Measurements from ENCODE around the gene COL12A1. TPM values are rescaled to one million over a fixed set of nuclear protein-coding genes. Genes with fewer than 3 reads are reported as not detected.

Gene COL12A1
- total and polyA plus RNA-seq, 9 of the 15 experiments (the other 6 are each of a cell fraction or from before 2014, with no cell fraction given) = 0.11 TPM; not detected in 8

DNA sequence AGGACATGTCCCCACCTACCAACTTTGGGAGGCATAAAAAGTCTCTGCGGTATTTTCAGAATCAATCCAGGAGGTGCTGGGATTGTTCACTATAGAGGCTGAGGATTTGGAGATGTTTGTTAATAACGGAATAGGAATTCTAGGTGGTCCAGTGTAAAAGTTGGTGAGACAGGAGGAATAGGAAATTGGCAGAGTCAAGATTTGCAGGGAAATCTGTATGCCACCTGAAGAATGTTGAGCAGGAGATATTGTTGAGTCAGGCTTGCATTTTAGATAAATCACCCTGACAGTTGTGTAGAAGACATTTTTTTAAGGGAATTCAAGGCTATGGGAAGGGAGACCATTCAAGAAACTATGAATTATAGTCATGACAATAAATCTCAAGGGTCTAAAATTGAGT lies 124.8 kb downstream of the COL12A1 start:
- Histone ChIP-seq H3K27ac (ENCODE audit: extremely low read depth, low read depth, low read length) (no peak overlapping the region), H2AFZ (ENCODE audit: low read depth, low read length) (no peak overlapping the region), H3K9ac (ENCODE audit: insufficient read depth in 1 of 2, low read depth in 2 of 2, low read length in 2 of 2) (no peak overlapping the region), H3K4me3 (no peak overlapping the region), H3K4me1 (replicated peaks in 1 of 2; ENCODE audit: control insufficient read depth in 2 of 2, insufficient read depth in 2 of 2, low read length in 2 of 2) (peaks cover 0 to 3% of the 10 kb centered on the region in 2 experiments; a peak in 1 of 5 replicates), H3K4me2 (ENCODE audit: insufficient read depth, low read length) (no peak overlapping the region), H3K79me2 (ENCODE audit: control insufficient read depth, insufficient read depth, low read length) (no peaks in the 10 kb centered on the region), H3K36me3 (ENCODE audit: control insufficient read depth, insufficient read depth, low read length) (no peaks in the 10 kb centered on the region), H3K27me3 (ENCODE audit: control insufficient read depth in 2 of 2, insufficient read depth in 2 of 2, low read length in 2 of 2) (no peaks in the 10 kb centered on the region; a peak in 1 of 5 replicates), H3K9me3 (replicated peaks; ENCODE audit: control insufficient read depth, insufficient read depth, low read depth, low read length) (no peaks in the 10 kb centered on the region), H3K9me1 (ENCODE audit: control insufficient read depth, insufficient read depth, low read length) (no peaks in the 10 kb centered on the region), H4K20me1 (replicated peaks; ENCODE audit: control insufficient read depth, insufficient read depth, low read length) (no peaks in the 10 kb centered on the region)
- CTCF ChIA-PET (ENCODE audit: low intra/inter-chr PET ratio) = no interaction called here
- 6% methylated on average over 2 of the region's 2 CpGs for whole genome bisulfite sequencing (ENCODE audit: insufficient coverage, low coverage, missing lambda C conversion rate)
- no peak for FAIRE-seq
- no TSS peak for BruUV-seq (replicated peaks)
- ATAC-seq = no peak
- TF ChIP-seq PRMT5 (CRISPR knock-in tag; IDR thresholded peaks at IDR 0.05) (no peak), PKNOX1 (IDR thresholded peaks at IDR 0.05) (no peak)
- DNase-seq (ENCODE audit: extremely low read depth in 1 of 4, low spot score in 3 of 4) = no peak
- intact Hi-C loops (cut with micrococcal nuclease) = no loop called here
- in situ Hi-C loops (cut with MboI) = no loop called here
- POLR2A ChIA-PET = no interaction called here

- no peaks in the 10 kb centered on the region for H3K9me3 ChIP-seq (replicated peaks; ENCODE audit: control insufficient read depth, insufficient read depth, low read depth, low read length)
- H3K9me1 ChIP-seq (ENCODE audit: control insufficient read depth, insufficient read depth, low read length) = no peaks in the 10 kb centered on the region
- ATAC-seq (no peak), FAIRE-seq (no peak), DNase-seq (ENCODE audit: extremely low read depth in 1 of 4, low spot score in 3 of 4) (no peak)
- no TSS peak for BruUV-seq (replicated peaks)
- H3K27me3 ChIP-seq (ENCODE audit: control insufficient read depth in 2 of 2, insufficient read depth in 2 of 2, low read length in 2 of 2) = no peaks in the 10 kb centered on the region
- ChIA-PET POLR2A (no interaction called here), CTCF (ENCODE audit: low intra/inter-chr PET ratio) (no interaction called here)
- no peaks in the 10 kb centered on the region for H3K79me2 ChIP-seq (ENCODE audit: control insufficient read depth, insufficient read depth, low read length)
- H4K20me1 ChIP-seq (replicated peaks; ENCODE audit: control insufficient read depth, insufficient read depth, low read length) = no peaks in the 10 kb centered on the region
- 5% methylated on average over 2 of the region's 2 CpGs for WGBS (ENCODE audit: insufficient coverage, low coverage, missing lambda C conversion rate)
- no peak overlapping the region for H2AFZ ChIP-seq (ENCODE audit: low read depth, low read length)
- H3K27ac ChIP-seq (ENCODE audit: extremely low read depth, low read depth, low read length) = no peak overlapping the region
- H3K9ac ChIP-seq (ENCODE audit: insufficient read depth in 1 of 2, low read depth in 2 of 2, low read length in 2 of 2) = no peak overlapping the region
- no peaks in the 10 kb centered on the region for H3K4me1 ChIP-seq (replicated peaks in 1 of 2; ENCODE audit: control insufficient read depth in 2 of 2, insufficient read depth in 2 of 2, low read length in 2 of 2)
- no peaks in the 10 kb centered on the region for H3K36me3 ChIP-seq (ENCODE audit: control insufficient read depth, insufficient read depth, low read length)
- intact Hi-C loops (cut with micrococcal nuclease) = no loop called here
- in situ Hi-C loops (cut with MboI) = no loop called here
- no peak overlapping the region for H3K4me2 ChIP-seq (ENCODE audit: insufficient read depth, low read length)
- no peak overlapping the region for H3K4me3 ChIP-seq
- TF ChIP-seq ZBTB8A (IDR thresholded peaks at IDR 0.05; ENCODE audit: partially characterized antibody) (no peak), CEBPB (tag; IDR thresholded peaks at IDR 0.05) (no peak), ZBTB1 (CRISPR knock-in tag; IDR thresholded peaks at IDR 0.05; ENCODE audit: borderline replicate concordance, low read depth) (no peak), E2F5 (CRISPR knock-in tag; IDR thresholded peaks at IDR 0.05) (no peak), NFE2 (IDR thresholded peaks at IDR 0.05; ENCODE audit: low read depth) (no peak), ZFP30 (CRISPR knock-in tag; IDR thresholded peaks at IDR 0.05; ENCODE audit: borderline replicate concordance) (no peak)
- TF ChIP-seq, protein P1, sequence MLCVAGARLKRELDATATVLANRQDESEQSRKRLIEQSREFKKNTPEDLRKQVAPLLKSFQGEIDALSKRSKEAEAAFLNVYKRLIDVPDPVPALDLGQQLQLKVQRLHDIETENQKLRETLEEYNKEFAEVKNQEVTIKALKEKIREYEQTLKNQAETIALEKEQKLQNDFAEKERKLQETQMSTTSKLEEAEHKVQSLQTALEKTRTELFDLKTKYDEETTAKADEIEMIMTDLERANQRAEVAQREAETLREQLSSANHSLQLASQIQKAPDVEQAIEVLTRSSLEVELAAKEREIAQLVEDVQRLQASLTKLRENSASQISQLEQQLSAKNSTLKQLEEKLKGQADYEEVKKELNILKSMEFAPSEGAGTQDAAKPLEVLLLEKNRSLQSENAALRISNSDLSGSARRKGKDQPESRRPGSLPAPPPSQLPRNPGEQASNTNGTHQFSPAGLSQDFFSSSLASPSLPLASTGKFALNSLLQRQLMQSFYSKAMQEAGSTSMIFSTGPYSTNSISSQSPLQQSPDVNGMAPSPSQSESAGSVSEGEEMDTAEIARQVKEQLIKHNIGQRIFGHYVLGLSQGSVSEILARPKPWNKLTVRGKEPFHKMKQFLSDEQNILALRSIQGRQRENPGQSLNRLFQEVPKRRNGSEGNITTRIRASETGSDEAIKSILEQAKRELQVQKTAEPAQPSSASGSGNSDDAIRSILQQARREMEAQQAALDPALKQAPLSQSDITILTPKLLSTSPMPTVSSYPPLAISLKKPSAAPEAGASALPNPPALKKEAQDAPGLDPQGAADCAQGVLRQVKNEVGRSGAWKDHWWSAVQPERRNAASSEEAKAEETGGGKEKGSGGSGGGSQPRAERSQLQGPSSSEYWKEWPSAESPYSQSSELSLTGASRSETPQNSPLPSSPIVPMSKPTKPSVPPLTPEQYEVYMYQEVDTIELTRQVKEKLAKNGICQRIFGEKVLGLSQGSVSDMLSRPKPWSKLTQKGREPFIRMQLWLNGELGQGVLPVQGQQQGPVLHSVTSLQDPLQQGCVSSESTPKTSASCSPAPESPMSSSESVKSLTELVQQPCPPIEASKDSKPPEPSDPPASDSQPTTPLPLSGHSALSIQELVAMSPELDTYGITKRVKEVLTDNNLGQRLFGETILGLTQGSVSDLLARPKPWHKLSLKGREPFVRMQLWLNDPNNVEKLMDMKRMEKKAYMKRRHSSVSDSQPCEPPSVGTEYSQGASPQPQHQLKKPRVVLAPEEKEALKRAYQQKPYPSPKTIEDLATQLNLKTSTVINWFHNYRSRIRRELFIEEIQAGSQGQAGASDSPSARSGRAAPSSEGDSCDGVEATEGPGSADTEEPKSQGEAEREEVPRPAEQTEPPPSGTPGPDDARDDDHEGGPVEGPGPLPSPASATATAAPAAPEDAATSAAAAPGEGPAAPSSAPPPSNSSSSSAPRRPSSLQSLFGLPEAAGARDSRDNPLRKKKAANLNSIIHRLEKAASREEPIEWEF (CRISPR knock-in tag; IDR thresholded peaks at IDR 0.05) = no peak
Measured at GRCh38 chr6:75079589-75079988, 126.3 kb downstream of the COL12A1 start.

All from K562 (cell line).